Measurements from ENCODE around the gene POU6F2. TPM values are rescaled to one million over a fixed set of nuclear protein-coding genes. Genes with fewer than 3 reads are reported as not detected.

Gene POU6F2
- total and polyA plus RNA-seq, 2 experiments from 2014 or later, result 7.2 to 7.3 TPM

- TF ChIP-seq CREB1 (CRISPR knock-in tag; IDR thresholded peaks at IDR 0.05; ENCODE audit: low read depth) (no peak), CTCF (conservative IDR thresholded peaks at IDR 0.05; ENCODE audit: low read depth in 2 of 2) (no peak), NANOG (IDR thresholded peaks at IDR 0.05; ENCODE audit: borderline replicate concordance) (no peak), REST (IDR thresholded peaks at IDR 0.05; ENCODE audit: unreplicated experiment) (no peak), ZNF114 (CRISPR knock-in tag; IDR thresholded peaks at IDR 0.05) (no peak), EZH2phosphoT487 (IDR thresholded peaks at IDR 0.05; ENCODE audit: unreplicated experiment) (no peak), EZH2 (IDR thresholded peaks at IDR 0.05; ENCODE audit: low read depth, unreplicated experiment) (no peak)
These were observed 292.3 kb downstream of the POU6F2 start (continued) for GRCh38 chr7:39270018-39270417.

- Mint-ChIP-seq H3K4me1 (peaks cover 24% of the 10 kb centered on the region; the same call in 2 of the 3 replicates), H3K36me3 (ENCODE audit: low read depth) (no peaks in the 10 kb centered on the region), H3K27me3 (ENCODE audit: insufficient read depth, low read depth, poor library complexity) (peaks cover 4% of the 10 kb centered on the region), H3K27ac (peak overlapping the region; percentile 81), H3K9me3 (no peaks in the 10 kb centered on the region), H3K4me3 (no peak overlapping the region)
- 0 out of 2 replicates have a peak overlapping the region, but pooled peaks have one; percentile 11 for H3K4me2 ChIP-seq
- DNase-seq (ENCODE audit: low spot score) (peak; percentile 15), ATAC-seq (peak; percentile 94)
- H3K4me3 ChIP-seq, result no peak overlapping the region
- H3K27me3 ChIP-seq (ENCODE audit: insufficient read depth), result no peaks in the 10 kb centered on the region
- no peak overlapping the region for H2AFZ ChIP-seq
- H3K4me1 ChIP-seq (ENCODE audit: insufficient read depth), result peaks cover 14% of the 10 kb centered on the region; the same call in 1 of the 2 replicates
- no peak overlapping the region for H3K27ac ChIP-seq (ENCODE audit: low read depth)
- no peaks in the 10 kb centered on the region for H3K79me2 ChIP-seq (replicated peaks; ENCODE audit: insufficient read depth)
- TF ChIP-seq ZNF331 (CRISPR knock-in tag; IDR thresholded peaks at IDR 0.05; ENCODE audit: low read depth) (no peak), EZH2phosphoT487 (IDR thresholded peaks at IDR 0.05; ENCODE audit: unreplicated experiment) (no peak), CTCF (conservative IDR thresholded peaks at IDR 0.05; ENCODE audit: low read depth in 2 of 2) (no peak)
- no peaks in the 10 kb centered on the region for H3K36me3 ChIP-seq (ENCODE audit: insufficient read depth)
- no peaks in the 10 kb centered on the region for H3K9me2 ChIP-seq (ENCODE audit: insufficient read depth)
- no peaks in the 10 kb centered on the region for H3F3A ChIP-seq (replicated peaks; ENCODE audit: low read depth)
- no peaks in the 10 kb centered on the region for H4K20me1 ChIP-seq (replicated peaks; ENCODE audit: insufficient read depth)
These were observed 293.7 kb downstream of the POU6F2 start for GRCh38 chr7:39271402-39271801.

All from GM23338 (cell line).